SKM-1 (cell line): ENCODE results near the gene WNK1.
"Not testable (repeated sequence)": the region's sequence is repeated elsewhere in the genome, so short reads cannot be mapped to it uniquely, and the experiment has no call there.

Experiments
- DNase-seq: peaks from one replicate; lab custom pipeline; 2025; ENCODE audit not compliant: unreplicated experiment; lab: John Stamatoyannopoulos, UW

The WNK1 gene

DNA sequence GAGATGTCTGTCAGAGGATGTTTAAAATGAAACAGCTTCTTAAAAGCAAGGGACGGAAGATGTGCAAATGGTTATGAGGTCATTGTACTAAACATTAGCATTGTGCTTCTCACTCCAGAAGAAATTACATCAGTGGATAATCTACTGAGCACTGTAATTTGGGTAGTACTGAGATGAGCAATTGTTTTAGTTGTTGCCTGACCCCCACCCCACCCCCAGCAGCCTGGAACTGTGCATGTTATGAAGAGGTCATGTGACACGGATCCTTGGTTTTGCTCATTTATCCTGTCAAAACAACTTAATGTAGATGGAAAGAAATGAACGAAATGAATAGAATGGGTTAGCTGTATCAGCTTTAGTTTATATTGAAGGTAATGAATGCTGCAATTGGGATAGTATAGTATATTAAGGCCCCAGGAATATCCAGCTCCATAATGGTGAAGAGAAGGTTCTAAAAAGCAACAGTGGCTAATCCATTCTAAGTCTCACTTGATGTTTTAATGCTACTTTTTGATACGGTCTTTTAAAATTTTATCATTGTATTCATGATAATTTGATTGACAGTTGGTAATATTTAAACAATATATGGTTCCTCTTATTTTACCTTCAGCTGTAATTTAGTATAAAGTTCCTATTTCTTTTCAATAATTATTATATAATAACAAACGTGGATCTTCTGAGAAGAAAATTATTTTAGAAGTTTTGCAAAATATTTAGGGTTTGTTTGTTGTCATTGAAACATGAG lies 58.5 kb downstream of the WNK1 start:
- no peak for DNase-seq

- DNase-seq: no peak
Measured at GRCh38 chr12:812950-813349, 60.6 kb downstream of the WNK1 start.

DNA sequence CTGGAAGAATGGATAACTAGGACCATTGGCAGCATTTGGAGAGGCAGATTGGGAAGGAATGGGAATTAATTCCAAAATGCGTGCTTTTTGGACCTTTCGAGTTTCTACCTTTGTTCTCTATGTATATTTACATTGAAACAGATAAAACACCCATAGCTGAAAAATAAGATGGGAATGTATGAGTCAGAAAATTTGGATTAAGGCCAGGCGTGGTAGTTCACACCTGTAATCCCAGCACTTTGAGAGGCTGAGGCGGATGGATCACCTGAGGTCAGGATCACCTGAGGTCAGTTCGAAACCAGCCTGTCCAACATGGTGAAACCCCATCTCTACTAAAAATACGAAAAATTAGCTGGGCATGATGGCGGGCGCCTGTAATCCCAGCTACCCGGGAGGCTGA lies 65.1 kb downstream of the WNK1 start:
- not testable (repeated sequence) for DNase-seq

DNA sequence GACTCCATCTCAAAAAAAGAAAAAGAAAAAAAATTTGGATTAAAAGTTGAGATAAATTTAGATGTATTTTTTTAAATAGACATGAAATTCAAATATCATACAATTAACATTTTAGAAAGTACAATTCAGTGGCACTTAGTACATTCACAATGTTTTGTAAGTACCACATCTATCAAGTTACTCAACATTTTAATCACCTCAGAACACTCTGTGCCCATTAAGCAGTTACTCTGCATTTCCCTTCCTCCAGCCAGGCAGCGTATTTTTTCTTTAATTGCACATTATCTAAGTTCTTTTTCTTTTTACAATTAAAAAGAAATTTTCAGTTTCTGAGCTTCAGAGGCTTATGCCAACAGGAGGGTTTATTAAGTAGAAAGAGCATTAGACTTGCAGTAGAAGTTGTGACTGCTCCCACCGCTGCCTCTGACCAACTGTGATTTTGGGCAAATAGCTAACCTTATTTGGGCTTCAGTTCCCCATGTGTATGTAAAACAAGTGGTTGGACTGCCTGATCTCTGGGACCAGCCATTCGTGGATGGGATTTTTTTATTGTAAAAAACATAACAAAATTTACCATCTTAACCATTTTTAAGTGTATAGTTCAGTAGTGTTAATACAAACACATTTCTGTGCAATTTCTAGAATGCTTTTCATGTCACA lies 65.7 kb downstream of the WNK1 start:
- DNase-seq: no peak

GRCh38 chr12:818733-819132 lies 66.4 kb downstream of the WNK1 start:
- DNase-seq: no peak

- no peak for DNase-seq
Measured at GRCh38 chr12:820336-820735, 68.0 kb downstream of the WNK1 start.

DNA sequence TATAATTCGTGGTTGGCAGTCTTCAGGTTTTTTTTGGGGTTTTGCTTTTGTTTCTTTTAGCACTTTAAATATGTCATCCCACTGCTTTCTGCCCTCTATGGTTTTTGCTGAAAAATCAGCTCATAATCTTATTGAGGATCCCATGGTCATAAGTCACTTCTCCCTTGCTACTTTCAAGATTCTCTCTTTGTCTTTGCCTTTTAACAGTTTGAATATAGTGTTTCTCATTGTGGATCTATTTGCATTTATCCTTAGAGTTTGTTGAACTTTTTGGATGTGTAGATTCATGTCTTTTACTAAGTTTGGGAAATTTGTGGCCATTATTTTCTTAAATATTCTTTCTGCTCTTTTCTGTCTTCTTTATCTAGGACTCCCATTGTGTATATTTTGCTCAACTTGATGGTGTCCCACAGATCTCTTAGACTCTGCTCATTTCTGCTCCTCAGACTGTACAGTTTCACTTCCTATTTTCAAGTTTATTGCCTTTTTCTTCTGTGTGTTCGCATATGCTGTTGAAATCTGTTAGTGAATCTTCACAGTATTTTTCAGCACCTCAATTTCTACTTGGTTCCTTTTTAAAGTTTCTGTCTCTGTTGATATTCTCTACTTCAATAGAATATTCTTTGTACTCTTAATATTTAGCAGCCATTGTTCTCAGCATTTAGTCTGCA lies 70.8 kb downstream of the WNK1 start:
- DNase-seq: peak; percentile 34

DNA sequence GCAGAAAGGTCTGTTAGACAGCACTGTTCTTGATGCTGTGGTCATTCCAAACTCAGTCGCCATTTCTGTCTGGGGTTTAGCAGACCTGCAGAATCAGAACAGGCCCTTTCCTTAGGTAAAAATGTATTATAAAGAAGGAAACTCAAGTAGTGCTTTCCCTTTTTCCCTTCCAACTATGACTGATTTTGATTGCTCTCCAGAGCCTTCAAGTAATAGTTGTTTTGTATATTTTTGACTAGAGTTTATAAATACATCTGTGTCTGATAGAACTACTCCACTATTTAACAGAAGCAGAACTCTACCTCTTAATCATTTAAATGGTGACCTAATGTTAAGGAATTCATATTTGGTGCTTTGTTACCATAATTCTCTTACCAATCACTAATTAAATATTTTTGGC lies 74.0 kb downstream of the WNK1 start:
- DNase-seq: no peak

DNA sequence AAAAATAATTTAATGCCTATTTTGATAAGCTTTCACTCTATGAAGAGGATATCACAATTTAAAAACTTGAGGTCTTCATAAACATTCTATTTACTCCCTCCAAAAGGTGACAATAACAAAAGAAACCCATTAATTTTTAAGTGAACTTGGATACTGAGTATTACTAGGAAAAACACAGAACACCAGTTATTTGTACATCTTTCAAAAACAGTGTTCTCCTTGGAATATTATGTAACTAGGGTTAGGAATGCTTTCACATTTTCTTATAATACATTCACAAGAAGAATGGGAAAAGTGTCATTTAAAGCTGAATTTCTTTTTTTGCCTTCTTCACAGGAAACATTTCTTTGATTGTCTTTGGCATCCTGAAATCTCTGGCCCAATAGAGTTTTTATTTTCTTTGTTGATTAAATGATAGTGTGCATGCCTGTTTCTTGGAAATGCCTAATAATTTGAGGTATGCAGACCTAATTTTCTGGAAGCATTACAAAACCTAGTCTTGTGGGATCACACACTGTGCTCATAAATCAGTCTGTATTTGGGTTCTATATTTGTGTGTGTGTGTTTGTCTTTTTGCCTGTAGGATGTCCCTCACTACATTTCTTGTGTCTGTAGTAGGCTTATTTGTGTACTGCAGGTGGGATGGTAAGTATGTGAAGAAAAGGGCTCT lies 76.5 kb downstream of the WNK1 start:
- DNase-seq: no peak

DNA sequence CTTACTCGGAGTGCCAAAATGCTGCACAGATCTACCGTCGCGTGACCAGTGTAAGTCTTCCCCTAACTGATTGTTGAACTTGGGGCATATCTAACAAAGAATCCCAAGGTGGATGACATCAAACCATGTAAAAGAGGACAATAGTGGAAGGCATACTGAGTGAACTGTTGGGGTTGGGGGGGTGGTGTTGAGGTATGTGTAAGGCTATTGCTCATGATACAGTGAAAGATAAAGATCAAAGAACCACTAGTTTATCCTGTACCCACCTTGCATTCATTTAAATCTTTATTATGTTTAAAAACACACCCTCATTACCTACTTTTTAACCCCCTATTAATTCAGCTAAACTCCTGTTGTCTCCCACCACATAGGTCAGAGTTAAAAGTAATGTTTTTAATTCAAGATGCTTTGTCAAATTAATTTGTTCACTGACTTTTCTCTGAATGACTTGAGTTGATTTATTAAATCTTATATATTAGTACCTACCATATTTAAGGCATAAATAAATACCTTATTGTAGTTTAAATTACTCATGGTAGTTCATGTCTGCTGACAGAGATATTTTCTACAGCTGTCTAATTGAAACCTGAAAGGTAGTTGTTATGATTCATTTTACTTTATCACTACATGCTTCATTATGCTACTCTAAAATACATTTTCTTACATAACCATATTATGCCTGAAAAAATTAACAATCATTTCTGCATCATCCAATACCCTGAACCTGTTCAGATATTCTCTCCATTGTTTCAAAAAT lies 77.9 kb downstream of the WNK1 start:
- DNase-seq: no peak

DNA sequence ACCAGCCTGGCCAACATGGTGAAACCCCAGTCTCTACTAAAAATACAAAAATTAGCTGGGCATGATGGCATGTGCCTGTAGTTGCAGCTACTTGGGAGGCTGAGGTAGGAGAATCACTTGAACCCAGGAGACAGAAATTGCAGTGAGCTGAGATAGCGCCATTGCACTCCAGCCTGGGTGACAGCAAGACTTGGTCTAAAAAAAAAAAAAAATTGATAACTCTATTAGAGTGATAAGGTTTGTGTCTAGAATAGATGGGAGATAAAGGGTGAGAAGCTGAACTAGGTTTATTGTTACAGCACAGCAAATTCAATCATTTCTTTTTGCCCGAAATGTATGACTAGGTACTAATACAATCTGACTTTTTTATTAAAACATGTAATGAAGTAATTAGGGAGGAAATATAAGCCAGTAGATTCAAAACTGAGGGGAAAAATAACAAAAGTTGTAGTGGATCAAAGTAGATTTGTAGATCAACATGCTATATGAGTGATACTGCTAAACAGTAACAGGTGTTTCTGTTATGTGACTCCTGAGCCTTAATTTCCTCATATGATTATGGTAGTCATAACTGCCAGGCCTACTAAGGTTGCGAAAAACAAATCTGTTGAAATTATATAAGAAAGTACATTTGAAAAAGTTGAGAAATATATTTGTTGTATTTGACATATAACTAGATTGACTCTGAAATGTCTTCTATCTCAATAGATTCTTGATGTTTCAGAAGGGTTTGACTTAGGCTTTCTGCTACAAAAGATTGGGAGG lies 83.6 kb downstream of the WNK1 start:
- DNase-seq: no peak

- DNase-seq: no peak
Measured at GRCh38 chr12:836952-837351, 84.6 kb downstream of the WNK1 start.

DNA sequence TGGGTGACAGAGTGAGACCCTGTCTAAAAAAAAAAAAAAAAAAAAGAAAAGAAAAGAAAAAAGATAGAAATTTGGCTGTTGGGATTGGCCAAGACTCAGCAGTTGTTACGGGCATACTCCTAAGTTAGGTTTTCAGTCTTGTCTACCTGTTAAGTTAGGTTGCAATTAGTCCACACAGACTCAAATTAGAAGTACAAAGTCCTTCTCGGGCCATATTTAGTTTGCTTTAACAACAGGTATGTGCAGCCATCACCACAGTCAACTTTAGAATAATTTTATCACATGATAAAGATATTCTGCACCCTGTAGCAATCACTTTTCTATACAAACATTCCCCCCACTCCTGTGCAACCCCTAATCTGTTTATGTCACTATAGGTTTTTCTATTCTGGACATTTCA lies 85.2 kb downstream of the WNK1 start:
- no peak for DNase-seq

- no peak for DNase-seq
Measured at GRCh38 chr12:843609-844008, 91.2 kb downstream of the WNK1 start.

GRCh38 chr12:846421-846820 lies 94.0 kb downstream of the WNK1 start:
- DNase-seq: no peak

DNA sequence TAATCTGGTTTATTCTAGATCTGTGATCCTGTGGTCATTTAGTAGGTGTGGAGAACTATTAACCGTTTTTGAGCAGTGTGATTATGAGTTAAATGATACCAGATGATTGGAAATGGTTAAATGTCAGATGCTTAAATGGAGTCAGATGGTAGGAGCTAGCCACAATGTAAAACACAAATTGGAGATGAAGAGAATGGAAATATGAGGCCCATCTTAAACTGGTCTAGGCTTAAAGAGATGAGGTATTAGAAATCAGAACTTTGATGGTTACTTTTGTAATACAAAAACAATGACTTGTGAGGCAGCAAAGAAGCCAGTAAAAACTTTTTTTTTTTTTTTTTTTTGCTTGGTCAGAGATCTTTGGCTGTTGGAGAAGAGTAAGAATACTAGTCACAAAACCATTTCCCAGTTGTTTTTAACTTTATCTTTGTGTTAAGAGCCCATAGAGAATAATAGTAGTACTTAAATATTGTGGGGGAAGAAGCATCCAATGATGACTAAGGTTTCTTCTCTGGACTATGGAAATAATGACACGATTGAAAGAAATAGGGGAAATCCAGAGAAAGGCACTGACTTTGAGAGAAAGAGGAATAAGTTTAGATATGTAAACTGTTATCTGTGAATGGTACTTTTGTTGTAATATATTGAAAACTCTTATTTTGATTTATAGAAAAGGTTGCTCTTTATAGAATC lies 95.9 kb downstream of the WNK1 start:
- DNase-seq: no peak

GRCh38 chr12:848882-849527 lies 96.6 kb downstream of the WNK1 start:
- DNase-seq: no peak

- DNase-seq: not testable (repeated sequence)
Measured at GRCh38 chr12:849733-850437, 97.5 kb downstream of the WNK1 start.

DNA sequence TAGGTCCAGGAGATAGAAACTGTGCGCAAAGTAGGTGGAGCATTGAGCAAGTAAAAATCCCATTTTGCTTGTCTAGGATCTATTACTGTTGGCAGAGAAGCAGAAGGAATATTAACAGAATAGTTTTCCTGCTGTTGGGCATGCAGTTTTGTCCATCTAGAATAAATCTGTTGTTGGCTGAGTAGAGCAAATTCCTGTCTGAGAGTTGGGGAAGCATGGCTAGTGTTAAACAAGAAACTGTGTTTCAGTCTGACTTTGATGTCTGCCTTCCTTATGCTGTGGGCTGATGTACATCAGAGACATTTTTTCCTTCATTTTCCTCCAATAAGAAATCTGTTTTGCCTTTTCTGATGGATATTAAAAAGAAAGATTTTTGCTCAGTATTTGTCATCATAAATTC lies 99.0 kb downstream of the WNK1 start:
- DNase-seq: no peak
